HG02943 (cell line): Measurements from ENCODE around the gene CNIH1.
A peak's percentile ranks its signal among the peaks of the same experiment; 100 is the strongest.

Experiments
- ATAC-seq: cut with Tn5 transposase; IDR thresholded peaks from one replicate; pipeline ENCODE4 v1.9.1; 2021; ENCODE audit warnings: mild to moderate bottlenecking, low read depth, moderate library complexity; ENCODE audit not compliant: unreplicated experiment

Gene CNIH1

DNA sequence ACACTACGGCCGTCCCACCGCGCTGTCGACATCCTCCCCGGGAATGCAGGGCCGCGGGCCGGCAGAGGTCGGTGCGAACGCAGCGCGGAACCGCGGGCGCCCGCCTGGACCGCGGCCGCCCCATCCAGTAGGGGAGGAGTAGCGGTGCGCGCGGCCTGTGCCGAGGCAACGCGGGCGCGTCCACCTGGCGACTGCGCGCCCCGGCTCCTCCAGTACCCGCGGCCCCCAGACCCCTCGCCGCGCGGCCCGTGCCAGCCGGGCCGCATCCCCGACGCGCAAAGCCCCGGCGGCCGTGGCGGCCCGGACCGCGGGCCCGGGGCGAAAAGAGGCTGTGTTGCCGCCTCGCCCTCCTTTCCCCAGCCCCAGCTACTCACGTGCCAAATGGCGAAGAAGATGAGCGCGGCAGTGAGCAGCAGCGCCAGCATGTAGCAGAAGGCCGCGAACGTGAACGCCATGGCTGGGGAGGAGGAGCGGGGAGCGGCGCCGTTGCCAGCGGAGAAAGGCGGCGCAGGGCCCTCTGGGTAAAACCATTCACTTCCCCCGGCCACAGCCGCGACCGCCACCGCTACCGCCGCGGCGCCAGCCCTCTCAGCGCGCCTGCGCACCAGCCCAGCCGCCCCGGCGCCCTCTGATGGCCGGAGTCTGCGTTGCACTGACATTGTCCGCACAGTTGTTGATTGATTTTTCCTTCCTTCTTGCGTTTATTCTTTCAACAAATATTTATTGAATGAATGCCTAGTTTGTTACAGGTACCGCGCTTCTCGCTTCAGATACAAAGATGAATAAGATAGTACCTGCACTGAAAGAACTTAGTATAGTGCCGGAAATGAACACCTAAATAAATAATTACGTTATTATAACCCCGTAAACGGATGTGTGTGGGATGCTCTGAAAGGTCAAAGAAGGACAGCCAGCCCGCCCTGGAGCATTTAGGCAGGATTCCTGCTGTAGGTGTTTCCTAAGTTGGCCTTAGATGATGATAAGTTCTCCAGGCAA, at the start of gene CNIH1:
Gene CNIH1, minus strand, starts transcription at position 502 of the 996 bp plus-strand sequence. Its CDS starts 47 bp downstream, at position 455.
- peak; percentile 91 for ATAC-seq

DNA sequence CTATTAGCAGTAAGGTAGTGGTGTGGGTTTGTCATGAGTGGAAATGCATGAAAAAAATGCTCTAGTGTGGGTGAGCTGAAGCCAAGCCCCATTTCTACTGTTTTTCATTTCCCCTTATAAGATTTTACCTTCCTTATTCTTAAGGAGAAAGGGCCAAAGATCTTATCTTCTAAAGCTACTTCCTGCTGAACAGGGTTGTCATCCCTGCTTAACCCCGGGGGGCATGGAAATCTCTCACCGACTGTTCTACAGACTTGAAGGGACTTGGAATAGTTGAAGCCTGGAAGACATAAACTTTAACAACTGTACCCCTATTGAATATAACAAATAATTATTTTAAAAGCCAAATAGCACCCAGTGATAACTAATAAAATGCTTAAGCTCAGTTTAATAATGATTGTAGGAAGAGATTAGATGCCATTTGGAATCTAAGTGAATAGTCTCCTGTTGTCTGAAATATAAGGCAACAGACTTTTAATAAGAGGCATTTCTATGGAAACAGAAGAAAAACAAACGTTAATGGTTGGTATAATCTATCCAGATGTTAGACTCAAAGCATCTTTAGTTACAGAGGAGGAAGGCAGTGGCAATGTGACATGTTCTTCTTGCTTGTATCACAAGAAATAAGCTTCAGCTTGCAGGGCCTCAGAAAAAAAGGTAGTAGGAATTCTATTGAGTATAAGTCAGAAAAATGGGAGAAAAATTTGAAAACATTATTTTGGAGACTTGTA, 49.4 kb upstream of the CNIH1 start:
- no peak for ATAC-seq

DNA sequence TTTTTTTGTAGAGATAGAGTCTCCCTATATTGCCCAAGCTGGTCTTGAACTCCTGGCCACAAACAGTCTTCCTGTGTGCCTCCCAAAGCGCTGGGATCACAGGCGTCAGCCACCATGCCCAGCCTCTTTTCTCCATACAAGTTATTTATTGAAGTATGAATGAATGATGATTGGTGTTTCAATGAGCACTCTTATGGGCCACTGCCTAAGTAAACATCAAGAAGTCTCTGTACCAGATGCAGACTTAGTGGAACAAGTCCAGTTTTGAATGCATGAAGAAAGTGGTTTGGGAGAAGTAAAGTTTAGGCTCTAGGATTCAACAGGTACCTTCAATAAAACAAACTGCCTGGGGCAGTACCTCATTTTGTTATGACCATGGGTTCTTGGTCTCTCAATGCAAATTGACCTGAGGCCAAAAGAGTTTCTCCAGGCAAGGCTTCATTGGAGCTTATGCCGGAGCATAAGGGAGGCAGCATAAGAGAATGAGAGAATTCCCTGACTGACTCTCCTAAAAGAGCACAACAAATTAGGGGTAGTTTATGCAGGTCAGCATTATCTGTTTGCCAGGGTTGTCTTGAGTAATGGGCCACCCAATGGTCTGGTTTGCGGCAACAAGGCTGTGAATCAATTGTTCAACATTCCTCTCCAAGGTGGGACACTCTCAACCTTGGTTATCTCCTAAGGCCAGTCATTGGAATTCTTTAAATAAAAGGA, 48.7 kb upstream of the CNIH1 start:
- no peak for ATAC-seq

- no peak for ATAC-seq
Measured at GRCh38 chr14:54489318-54489683, 48.1 kb upstream of the CNIH1 start.

- peak; percentile 75 for ATAC-seq
Measured at GRCh38 chr14:54488646-54489317, 47.6 kb upstream of the CNIH1 start, which contains the start of gene GMFB. GMFB (minus strand) TSS chr14:54488980; CDS start chr14:54488927, 53 bp downstream.

- peak; percentile 5 for ATAC-seq
Measured at GRCh38 chr14:54488318-54488645, 47.1 kb upstream of the CNIH1 start.

DNA sequence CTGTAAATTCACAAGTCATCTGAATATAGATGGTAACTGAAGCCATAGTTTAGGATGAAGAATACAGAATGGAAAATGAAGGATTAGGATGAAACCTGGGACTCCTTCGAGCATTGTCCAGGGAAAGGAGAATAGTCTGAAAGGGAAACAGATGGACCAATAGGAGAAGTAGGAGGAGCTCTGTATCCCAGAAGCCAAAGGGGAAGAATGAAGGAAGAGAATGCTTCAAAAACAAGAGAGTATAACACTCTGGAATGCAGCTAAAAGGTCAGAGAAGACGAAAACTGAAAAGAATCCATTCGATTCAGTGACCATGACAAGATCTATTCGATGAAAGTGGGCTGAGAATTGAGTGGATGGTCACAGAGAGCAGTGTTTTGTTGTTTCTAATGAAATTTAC, 46.6 kb upstream of the CNIH1 start:
- ATAC-seq: no peak

- no peak for ATAC-seq
Measured at GRCh38 chr14:54486685-54487084, 45.5 kb upstream of the CNIH1 start.

- no peak for ATAC-seq
Measured at GRCh38 chr14:54483846-54484245, 42.7 kb upstream of the CNIH1 start.

DNA sequence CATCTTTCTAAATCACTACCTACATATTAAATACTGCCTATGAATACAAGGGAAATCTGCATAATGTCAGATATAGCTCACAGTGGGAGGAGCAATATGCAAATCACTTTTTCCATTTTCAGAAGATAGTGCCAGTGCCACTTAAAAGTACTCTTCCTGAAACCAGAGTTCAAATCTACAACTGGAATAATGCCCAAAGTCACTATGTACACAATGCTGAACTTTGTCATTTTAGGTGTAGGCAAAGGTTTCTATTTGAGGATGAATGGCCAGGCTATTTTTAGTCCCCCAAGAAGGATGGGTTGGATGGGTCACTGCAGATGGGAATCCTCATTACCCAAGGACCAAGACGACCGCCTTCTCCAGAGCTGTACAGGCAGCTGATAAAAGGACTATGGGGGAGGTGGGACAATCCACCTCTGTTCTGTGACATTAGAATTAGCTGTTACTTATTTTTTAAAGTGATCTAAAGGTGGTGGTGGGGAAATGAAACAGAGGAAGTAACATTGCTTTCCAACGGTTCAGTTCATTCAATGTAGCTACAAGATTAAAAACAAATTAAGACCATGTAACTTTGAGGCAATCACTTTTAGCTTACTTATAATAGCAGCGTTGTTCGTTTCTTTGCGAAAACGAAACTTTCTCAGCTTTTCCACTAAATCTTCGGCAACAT, 42.0 kb upstream of the CNIH1 start:
- ATAC-seq: no peak

DNA sequence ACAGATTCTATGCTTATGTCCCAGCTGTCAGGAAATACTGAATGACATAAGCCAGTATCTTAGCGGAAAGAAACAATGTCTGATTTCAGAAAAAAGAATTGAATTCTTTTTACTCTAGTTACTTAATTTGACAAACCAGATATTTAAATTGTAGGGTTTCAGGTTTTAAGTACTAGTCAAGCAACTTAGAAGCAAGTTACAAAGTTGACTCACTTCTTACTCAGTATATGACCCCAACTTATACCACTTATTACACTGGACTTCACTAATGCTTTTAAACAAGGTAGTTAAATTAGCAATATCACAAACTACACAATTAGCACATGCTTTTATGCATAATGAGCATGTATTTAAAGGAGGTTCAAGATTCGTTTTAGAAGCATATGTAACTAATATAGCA, 40.5 kb upstream of the CNIH1 start:
- ATAC-seq: no peak

DNA sequence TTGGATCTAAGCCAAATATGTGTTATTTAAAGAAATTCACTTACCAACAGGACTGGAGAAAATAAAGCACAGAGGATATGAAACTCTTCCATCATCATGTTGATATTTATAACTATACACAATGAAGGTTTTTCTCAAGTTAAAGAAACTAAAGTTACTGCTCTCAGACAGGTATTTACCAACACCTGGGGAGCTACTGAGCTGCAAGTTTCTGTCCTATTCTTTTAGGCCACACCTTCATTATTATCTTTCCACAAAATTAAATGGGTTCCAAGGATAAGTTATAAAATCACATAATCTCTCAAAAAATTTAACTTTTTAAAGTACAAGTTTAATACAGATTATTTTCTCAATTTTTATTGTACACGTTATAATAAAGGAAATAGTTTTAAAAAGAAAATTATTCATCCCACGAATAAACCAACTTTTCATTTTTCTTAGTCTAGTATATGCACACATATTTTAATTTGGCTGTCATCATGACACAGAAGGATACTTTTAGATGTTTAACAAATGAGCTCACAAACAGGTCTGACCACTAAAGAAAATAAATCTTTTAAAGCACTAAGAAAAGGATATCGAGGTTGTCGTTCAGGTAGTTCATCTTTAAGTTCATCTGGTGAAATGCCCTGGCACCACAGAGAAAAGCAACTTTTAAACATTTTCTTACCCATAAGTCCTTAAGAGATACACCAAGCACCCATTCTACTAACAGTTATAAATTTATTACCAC, 39.8 kb upstream of the CNIH1 start:
- ATAC-seq: no peak

- no peak for ATAC-seq
Measured at GRCh38 chr14:54478636-54479215, 37.6 kb upstream of the CNIH1 start.

DNA sequence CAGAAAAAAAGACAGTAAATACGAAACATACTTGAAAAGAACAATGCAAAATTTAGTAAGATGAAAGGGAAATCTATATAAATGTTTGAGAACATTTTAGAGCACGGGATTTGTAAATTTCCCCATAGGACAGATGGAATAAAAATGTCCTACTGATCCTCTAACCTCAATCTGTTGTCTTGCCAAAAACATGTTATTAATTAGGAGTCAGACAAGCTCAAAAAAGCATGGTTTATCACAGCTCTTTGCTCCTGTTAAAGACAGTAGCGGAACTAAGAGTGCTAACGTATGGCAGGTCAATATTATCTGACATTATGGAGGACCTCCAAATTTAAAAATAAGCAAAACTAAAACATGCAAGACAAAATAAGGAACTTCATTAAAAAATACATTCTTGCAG, 34.7 kb upstream of the CNIH1 start:
- ATAC-seq: no peak

GRCh38 chr14:54475187-54475899, 34.2 kb upstream of the CNIH1 start:
- ATAC-seq: no peak

- ATAC-seq: no peak
Measured at GRCh38 chr14:54474232-54474793, 33.1 kb upstream of the CNIH1 start.

GRCh38 chr14:54472315-54472714, 31.1 kb upstream of the CNIH1 start:
- no peak for ATAC-seq

DNA sequence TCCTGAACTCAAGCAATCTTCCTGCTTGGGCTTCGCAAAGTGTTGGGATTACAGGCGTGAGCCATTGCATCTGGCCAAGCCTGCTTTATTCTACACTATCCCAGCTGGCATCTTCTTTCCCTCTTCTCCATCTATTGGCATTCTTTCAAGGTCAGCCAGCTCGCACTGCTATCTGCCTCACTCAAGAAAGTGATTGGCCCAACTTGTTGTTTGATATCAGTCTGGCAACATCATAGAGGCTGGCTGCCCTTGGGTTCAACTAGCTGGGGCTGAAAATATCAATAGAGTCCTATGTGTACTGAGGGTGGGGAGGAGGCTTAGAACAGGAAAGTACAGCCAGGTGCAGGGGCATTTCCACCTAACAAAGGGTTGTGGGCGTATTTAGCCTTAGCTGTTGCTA, 30.5 kb upstream of the CNIH1 start:
- no peak for ATAC-seq
